Measurements from ENCODE around the gene HSPA13. TPM values are rescaled to one million over a fixed set of nuclear protein-coding genes. Genes with fewer than 3 reads are reported as not detected.
A peak's percentile ranks its signal among the peaks of the same experiment; 100 is the strongest.

HSPA13 gene
- total and polyA plus RNA-seq, 2 experiments from 2014 or later, result 28.0 to 29.4 TPM

GRCh38 chr21:14403681-14404318, 20.9 kb upstream of the HSPA13 start:
- Histone ChIP-seq H3K4me3 (no peak overlapping the region), H3K27me3 (no peaks in the 10 kb centered on the region), H3K36me3 (no peaks in the 10 kb centered on the region), H3K27ac (no peak overlapping the region), H3K9me3 (ENCODE audit: low read depth) (no peaks in the 10 kb centered on the region), H3K4me1 (ENCODE audit: low read depth) (no peaks in the 10 kb centered on the region)
- TF ChIP-seq CTCF (IDR thresholded peaks at IDR 0.05; ENCODE audit: low read depth, low read length), result peak; percentile 51
- DNase-seq (ENCODE audit: low read depth in 1 of 2, low spot score in 1 of 2), result peak; percentile 25 to 60

- no peak overlapping the region for H3K4me3 ChIP-seq
- H3K36me3 ChIP-seq, result no peaks in the 10 kb centered on the region
- DNase-seq (ENCODE audit: low read depth in 1 of 2, low spot score in 1 of 2), result no peak
- no peaks in the 10 kb centered on the region for H3K4me1 ChIP-seq (ENCODE audit: low read depth)
- no peak for TF ChIP-seq CTCF (IDR thresholded peaks at IDR 0.05; ENCODE audit: low read depth, low read length)
- no peaks in the 10 kb centered on the region for H3K9me3 ChIP-seq (ENCODE audit: low read depth)
- no peak overlapping the region for H3K27ac ChIP-seq
- H3K27me3 ChIP-seq, result no peaks in the 10 kb centered on the region
Observed at GRCh38 chr21:14401217-14401616, 18.3 kb upstream of the HSPA13 start.

GRCh38 chr21:14388282-14388681, 5.3 kb upstream of the HSPA13 start:
- DNase-seq (ENCODE audit: low read depth in 1 of 2, low spot score in 1 of 2), result no peak
- TF ChIP-seq CTCF (IDR thresholded peaks at IDR 0.05; ENCODE audit: low read depth, low read length), result no peak
- Histone ChIP-seq H3K27me3 (no peaks in the 10 kb centered on the region), H3K4me1 (ENCODE audit: low read depth) (peaks cover 9% of the 10 kb centered on the region), H3K4me3 (no peak overlapping the region), H3K36me3 (no peaks in the 10 kb centered on the region), H3K9me3 (ENCODE audit: low read depth) (no peaks in the 10 kb centered on the region), H3K27ac (no peak overlapping the region)

- no peak overlapping the region for H3K4me3 ChIP-seq
- H3K4me1 ChIP-seq (ENCODE audit: low read depth), result peaks cover 20% of the 10 kb centered on the region
- TF ChIP-seq CTCF (IDR thresholded peaks at IDR 0.05; ENCODE audit: low read depth, low read length), result no peak
Observed at GRCh38 chr21:14384453-14384852, 1.5 kb upstream of the HSPA13 start.

GRCh38 chr21:14383596-14384180, 742 bp upstream of the HSPA13 start:
- no peaks in the 10 kb centered on the region for H3K9me3 ChIP-seq (ENCODE audit: low read depth)
- TF ChIP-seq CTCF (IDR thresholded peaks at IDR 0.05; ENCODE audit: low read depth, low read length), result no peak
- H3K36me3 ChIP-seq, result peaks cover 3% of the 10 kb centered on the region
- no peaks in the 10 kb centered on the region for H3K27me3 ChIP-seq
- H3K4me3 ChIP-seq, result peak overlapping the region; percentile 49
- DNase-seq (ENCODE audit: low read depth in 1 of 2, low spot score in 1 of 2), result no peak
- H3K4me1 ChIP-seq (ENCODE audit: low read depth), result peaks cover 20% of the 10 kb centered on the region
- peak overlapping the region; percentile 94 for H3K27ac ChIP-seq

More at GRCh38 chr21:14384453-14384852, 1.5 kb upstream of the HSPA13 start:
- Histone ChIP-seq H3K36me3 (no peaks in the 10 kb centered on the region), H3K27ac (peak overlapping the region; percentile 94), H3K9me3 (ENCODE audit: low read depth) (no peaks in the 10 kb centered on the region), H3K27me3 (no peaks in the 10 kb centered on the region)
- no peak for DNase-seq (ENCODE audit: low read depth in 1 of 2, low spot score in 1 of 2)

All from cardiac muscle cell (in vitro differentiated cells and primary cell).